ENCODE data around the gene AGGF1. TPM values are rescaled to one million over a fixed set of nuclear protein-coding genes. Genes with fewer than 3 reads are reported as not detected.
"Not testable (repeated sequence)": the region's sequence is repeated elsewhere in the genome, so short reads cannot be mapped to it uniquely, and the experiment has no call there.

The AGGF1 gene
- total RNA-seq, 1 donor from 2014 or later = 23.7 TPM

DNA sequence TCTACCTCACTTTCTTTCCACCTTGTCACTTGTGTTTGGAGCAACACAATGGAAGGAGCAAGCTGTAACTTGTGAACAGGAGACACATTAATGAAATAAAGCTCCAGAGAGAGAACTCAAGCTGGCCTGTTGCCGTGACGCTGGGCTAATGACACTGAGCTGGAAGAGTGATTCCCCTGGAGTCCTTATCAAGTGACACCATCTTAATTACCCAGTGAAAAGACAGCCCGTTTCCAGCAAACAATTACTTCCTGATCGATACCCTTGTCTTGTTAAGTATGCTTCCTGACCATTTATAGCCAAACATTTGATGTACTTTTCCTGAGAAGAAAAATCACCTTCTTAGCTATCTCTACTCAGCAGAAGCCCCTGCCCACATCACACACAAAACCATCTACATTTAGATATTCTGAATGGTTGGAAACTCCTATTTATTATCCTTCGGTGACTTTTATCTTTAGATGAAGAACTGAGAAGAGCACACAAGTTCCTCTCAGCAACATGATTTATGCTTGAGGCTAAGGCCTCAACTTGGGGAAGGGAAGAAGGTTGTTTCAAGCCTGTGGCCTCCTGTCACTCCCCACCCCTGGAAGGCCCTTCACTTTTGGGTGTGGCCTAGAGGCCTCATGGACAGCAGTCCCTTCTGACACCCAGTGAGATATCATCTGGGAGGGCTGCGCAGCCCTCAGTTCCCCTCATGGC, 43.2 kb upstream of the AGGF1 start:
- no peak overlapping the region for H3K27ac Mint-ChIP-seq (ENCODE audit: unreplicated experiment)
- no peaks in the 10 kb centered on the region for H3K27me3 Mint-ChIP-seq (ENCODE audit: unreplicated experiment)
- TF ChIP-seq, protein P1, sequence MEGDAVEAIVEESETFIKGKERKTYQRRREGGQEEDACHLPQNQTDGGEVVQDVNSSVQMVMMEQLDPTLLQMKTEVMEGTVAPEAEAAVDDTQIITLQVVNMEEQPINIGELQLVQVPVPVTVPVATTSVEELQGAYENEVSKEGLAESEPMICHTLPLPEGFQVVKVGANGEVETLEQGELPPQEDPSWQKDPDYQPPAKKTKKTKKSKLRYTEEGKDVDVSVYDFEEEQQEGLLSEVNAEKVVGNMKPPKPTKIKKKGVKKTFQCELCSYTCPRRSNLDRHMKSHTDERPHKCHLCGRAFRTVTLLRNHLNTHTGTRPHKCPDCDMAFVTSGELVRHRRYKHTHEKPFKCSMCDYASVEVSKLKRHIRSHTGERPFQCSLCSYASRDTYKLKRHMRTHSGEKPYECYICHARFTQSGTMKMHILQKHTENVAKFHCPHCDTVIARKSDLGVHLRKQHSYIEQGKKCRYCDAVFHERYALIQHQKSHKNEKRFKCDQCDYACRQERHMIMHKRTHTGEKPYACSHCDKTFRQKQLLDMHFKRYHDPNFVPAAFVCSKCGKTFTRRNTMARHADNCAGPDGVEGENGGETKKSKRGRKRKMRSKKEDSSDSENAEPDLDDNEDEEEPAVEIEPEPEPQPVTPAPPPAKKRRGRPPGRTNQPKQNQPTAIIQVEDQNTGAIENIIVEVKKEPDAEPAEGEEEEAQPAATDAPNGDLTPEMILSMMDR (IDR thresholded peaks at IDR 0.05) = no peak
- H3K36me3 Mint-ChIP-seq (ENCODE audit: unreplicated experiment) = no peaks in the 10 kb centered on the region
- no peaks in the 10 kb centered on the region for H3K4me1 Mint-ChIP-seq (ENCODE audit: unreplicated experiment)
- H3K9me3 Mint-ChIP-seq (ENCODE audit: unreplicated experiment) = no peaks in the 10 kb centered on the region
- DNase-seq (ENCODE audit: extremely low spot score, unreplicated experiment) = no peak
- no peak overlapping the region for H3K4me3 Mint-ChIP-seq (ENCODE audit: unreplicated experiment)

DNA sequence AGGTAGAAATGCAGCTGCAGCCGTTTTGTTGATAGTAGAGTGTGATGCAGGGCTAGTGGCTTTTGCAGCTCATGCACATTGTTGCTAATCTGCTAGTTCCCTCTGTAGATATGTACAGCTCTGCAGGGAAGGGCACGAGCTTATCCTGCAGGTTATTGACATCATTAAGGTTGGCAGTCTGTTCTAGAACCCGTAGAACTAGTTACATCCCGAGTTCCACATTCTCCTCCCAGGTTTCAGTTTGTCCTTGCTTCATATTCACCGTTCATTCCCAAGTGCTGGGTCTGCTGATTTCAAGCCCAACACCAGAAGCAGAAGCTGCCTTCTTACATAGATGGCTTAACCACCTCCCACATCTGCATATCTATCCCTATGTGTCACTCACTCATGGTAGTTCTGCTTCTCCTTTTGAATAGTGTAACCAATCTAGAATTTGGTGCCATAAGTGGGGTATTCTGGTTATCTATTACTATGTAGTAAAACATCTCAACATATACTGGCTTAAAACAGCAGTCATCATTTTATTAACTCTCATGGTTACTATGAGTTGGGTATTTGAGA, 39.2 kb upstream of the AGGF1 start:
- DNase-seq (ENCODE audit: extremely low spot score, unreplicated experiment) = no peak
- Mint-ChIP-seq H3K4me1 (ENCODE audit: unreplicated experiment) (no peaks in the 10 kb centered on the region), H3K4me3 (ENCODE audit: unreplicated experiment) (no peak overlapping the region), H3K27me3 (ENCODE audit: unreplicated experiment) (no peaks in the 10 kb centered on the region), H3K36me3 (ENCODE audit: unreplicated experiment) (no peaks in the 10 kb centered on the region), H3K27ac (ENCODE audit: unreplicated experiment) (no peak overlapping the region), H3K9me3 (ENCODE audit: unreplicated experiment) (no peaks in the 10 kb centered on the region)
- TF ChIP-seq, protein P1 (IDR thresholded peaks at IDR 0.05) = no peak

DNA sequence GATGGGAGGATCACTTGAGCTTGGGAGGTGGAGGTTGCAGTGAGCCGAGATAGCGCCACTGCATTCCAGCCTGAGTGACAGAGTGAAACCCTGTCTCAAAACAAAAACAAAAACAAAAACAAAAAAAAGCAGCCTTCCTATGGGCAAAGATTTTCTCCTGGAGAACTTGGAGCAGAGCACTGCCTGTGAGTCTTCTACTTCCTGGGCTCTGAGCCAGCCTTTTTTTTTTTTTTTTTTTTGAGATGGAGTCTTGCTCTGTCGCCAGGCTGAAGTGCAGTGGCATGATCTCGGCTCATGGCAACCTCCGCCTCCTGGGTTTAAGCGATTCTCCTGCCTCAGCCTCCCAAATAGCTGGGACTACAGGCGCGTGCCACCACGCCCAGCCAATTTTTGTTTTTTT, 36.8 kb upstream of the AGGF1 start:
- H3K4me3 Mint-ChIP-seq (ENCODE audit: unreplicated experiment); H3K27me3 Mint-ChIP-seq (ENCODE audit: unreplicated experiment); H3K27ac Mint-ChIP-seq (ENCODE audit: unreplicated experiment); H3K36me3 Mint-ChIP-seq (ENCODE audit: unreplicated experiment); DNase-seq (ENCODE audit: extremely low spot score, unreplicated experiment); H3K9me3 Mint-ChIP-seq (ENCODE audit: unreplicated experiment); H3K4me1 Mint-ChIP-seq (ENCODE audit: unreplicated experiment): not testable (repeated sequence)

DNA sequence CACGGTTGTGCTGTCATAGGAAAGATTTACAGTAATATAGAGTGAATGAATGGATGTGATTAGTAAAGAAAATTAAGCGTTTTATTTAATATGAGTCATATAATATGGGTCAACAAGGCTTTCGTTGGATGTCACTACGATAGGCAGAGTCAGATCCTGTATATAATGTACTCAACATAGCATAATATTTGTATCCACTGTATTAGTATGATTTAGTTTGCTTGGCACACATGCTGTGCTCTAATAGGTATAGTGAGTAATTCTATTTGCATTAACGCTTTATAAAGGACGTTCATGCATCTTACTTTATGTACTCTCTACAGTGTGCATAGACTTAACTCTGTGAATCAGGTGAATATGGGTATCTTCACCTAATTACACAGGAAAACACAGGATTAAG, 35.9 kb upstream of the AGGF1 start:
- Mint-ChIP-seq H3K4me1 (ENCODE audit: unreplicated experiment) (no peaks in the 10 kb centered on the region), H3K36me3 (ENCODE audit: unreplicated experiment) (no peaks in the 10 kb centered on the region), H3K27ac (ENCODE audit: unreplicated experiment) (no peak overlapping the region), H3K9me3 (ENCODE audit: unreplicated experiment) (no peaks in the 10 kb centered on the region), H3K4me3 (ENCODE audit: unreplicated experiment) (no peak overlapping the region), H3K27me3 (ENCODE audit: unreplicated experiment) (no peaks in the 10 kb centered on the region)
- DNase-seq (ENCODE audit: extremely low spot score, unreplicated experiment) = no peak
- TF ChIP-seq, protein P1 (IDR thresholded peaks at IDR 0.05) = no peak

DNA sequence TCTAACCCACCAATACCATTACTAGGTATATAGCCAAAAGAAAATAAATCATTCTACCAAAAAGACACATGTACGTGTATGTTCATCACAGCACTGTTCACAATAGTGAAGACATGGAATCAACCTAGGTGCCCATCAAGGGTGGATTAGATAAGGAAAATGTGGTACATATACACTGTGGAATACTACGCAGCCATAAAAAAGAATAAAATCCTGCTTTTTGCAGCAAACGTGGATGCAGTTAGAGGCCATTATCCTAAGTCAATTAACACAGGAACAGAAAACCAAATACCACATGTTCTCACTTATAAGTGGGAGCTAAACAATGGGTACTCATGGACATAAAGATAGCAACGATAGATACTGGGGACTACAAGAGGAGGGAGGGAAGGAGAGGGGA, 32.0 kb upstream of the AGGF1 start:
- H3K4me1 Mint-ChIP-seq (ENCODE audit: unreplicated experiment); H3K9me3 Mint-ChIP-seq (ENCODE audit: unreplicated experiment); H3K36me3 Mint-ChIP-seq (ENCODE audit: unreplicated experiment); H3K4me3 Mint-ChIP-seq (ENCODE audit: unreplicated experiment); H3K27ac Mint-ChIP-seq (ENCODE audit: unreplicated experiment); H3K27me3 Mint-ChIP-seq (ENCODE audit: unreplicated experiment); DNase-seq (ENCODE audit: extremely low spot score, unreplicated experiment): not testable (repeated sequence)

DNA sequence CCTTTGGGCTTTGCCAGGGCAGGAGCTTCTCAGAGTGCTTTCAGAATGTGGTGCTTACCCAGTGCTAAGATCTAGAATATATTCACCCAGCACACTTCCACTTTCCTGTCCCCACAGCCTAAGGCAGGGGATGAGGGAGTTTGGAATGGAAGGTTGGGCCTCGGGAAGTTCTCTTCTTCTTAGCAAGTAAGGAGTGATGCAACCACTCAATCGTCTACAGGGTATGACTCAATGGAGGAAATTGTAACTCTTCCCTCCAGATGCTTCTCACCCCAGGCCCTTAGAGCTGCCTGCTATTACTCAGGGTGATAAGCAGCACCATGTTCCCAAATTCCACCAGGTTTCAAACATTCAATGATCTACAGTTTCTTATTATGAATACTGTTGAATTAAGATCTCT, 30.8 kb upstream of the AGGF1 start:
- no peaks in the 10 kb centered on the region for H3K36me3 Mint-ChIP-seq (ENCODE audit: unreplicated experiment)
- H3K27ac Mint-ChIP-seq (ENCODE audit: unreplicated experiment) = peak overlapping the region; percentile 9
- no peak overlapping the region for H3K4me3 Mint-ChIP-seq (ENCODE audit: unreplicated experiment)
- no peaks in the 10 kb centered on the region for H3K9me3 Mint-ChIP-seq (ENCODE audit: unreplicated experiment)
- TF ChIP-seq, protein P1 (IDR thresholded peaks at IDR 0.05) = no peak
- H3K27me3 Mint-ChIP-seq (ENCODE audit: unreplicated experiment) = peaks cover 3% of the 10 kb centered on the region
- no peaks in the 10 kb centered on the region for H3K4me1 Mint-ChIP-seq (ENCODE audit: unreplicated experiment)
- DNase-seq (ENCODE audit: extremely low spot score, unreplicated experiment) = no peak

Measured in osteocyte (in vitro differentiated cells).